BE2C (cell line): ENCODE measurements around the gene NDUFS5.
"Not testable (repeated sequence)": the region's sequence is repeated elsewhere in the genome, so short reads cannot be mapped to it uniquely, and the experiment has no call there.

ENCODE experiments used
- DNase-seq: peaks from one replicate; pipeline ENCODE4 v3.0.0-alpha.2; 2020
- H3K27me3 ChIP-seq: fragments of 250-450 bp; sonication (Bioruptor Pico); 2 replicates; pipeline ENCODE4 v1.5.1; 2020; ENCODE audit warnings: mild to moderate bottlenecking
- H3K36me3 ChIP-seq: fragments of 250-450 bp; sonication (Bioruptor Pico); 2 replicates; pipeline ENCODE4 v1.5.1; 2020; ENCODE audit warnings: mild to moderate bottlenecking
- H3K4me1 ChIP-seq: fragments of 250-450 bp; sonication (Bioruptor Pico); 2 replicates; pipeline ENCODE4 v1.5.1; 2020
- H3K4me3 ChIP-seq: 2 replicates; pipeline ENCODE4 v1.5.1; 2011; ENCODE audit warnings: low read depth, low read length
- H3K9me3 ChIP-seq: fragments of 250-450 bp; sonication (Bioruptor Pico); 2 replicates; pipeline ENCODE4 v1.5.1; 2020
- CTCF ChIP-seq: IDR thresholded peaks from 2 replicates; pipeline ENCODE4 v1.5.1; 2012; ENCODE audit warnings: mild to moderate bottlenecking, low read depth, low read length

The NDUFS5 gene

GRCh38 chr1:39016604-39017171 lies 9.5 kb upstream of the NDUFS5 start:
- no peak for DNase-seq
- no peak for TF ChIP-seq CTCF

GRCh38 chr1:39017266-39017665 lies 8.9 kb upstream of the NDUFS5 start:
- TF ChIP-seq CTCF = no peak
- no peak overlapping the region for H3K4me3 ChIP-seq
- no peaks in the 10 kb centered on the region for H3K27me3 ChIP-seq
- no peaks in the 10 kb centered on the region for H3K4me1 ChIP-seq
- no peaks in the 10 kb centered on the region for H3K36me3 ChIP-seq
- H3K9me3 ChIP-seq = no peaks in the 10 kb centered on the region
- DNase-seq = no peak

More at GRCh38 chr1:39016604-39017171, 9.5 kb upstream of the NDUFS5 start:
- H3K36me3 ChIP-seq = no peaks in the 10 kb centered on the region
- no peak overlapping the region for H3K4me3 ChIP-seq
- H3K27me3 ChIP-seq = no peaks in the 10 kb centered on the region
- H3K4me1 ChIP-seq = no peaks in the 10 kb centered on the region
- no peaks in the 10 kb centered on the region for H3K9me3 ChIP-seq

- DNase-seq, H3K4me3 ChIP-seq, H3K9me3 ChIP-seq: not testable (repeated sequence)
Observed at GRCh38 chr1:39020494-39020893, 5.7 kb upstream of the NDUFS5 start.

GRCh38 chr1:39021426-39021825 lies 4.7 kb upstream of the NDUFS5 start:
- no peak overlapping the region for H3K4me3 ChIP-seq
- no peak for TF ChIP-seq CTCF

More at GRCh38 chr1:39020494-39020893, 5.7 kb upstream of the NDUFS5 start:
- not testable (repeated sequence) for H3K4me1 ChIP-seq, H3K36me3 ChIP-seq, H3K27me3 ChIP-seq

GRCh38 chr1:39023140-39023539 lies 3.0 kb upstream of the NDUFS5 start:
- Histone ChIP-seq H3K27me3 (no peaks in the 10 kb centered on the region), H3K4me1 (no peaks in the 10 kb centered on the region), H3K36me3 (no peaks in the 10 kb centered on the region), H3K9me3 (no peaks in the 10 kb centered on the region), H3K4me3 (no peak overlapping the region)
- DNase-seq = no peak
- no peak for TF ChIP-seq CTCF

More at GRCh38 chr1:39021426-39021825, 4.7 kb upstream of the NDUFS5 start:
- DNase-seq = no peak
- Histone ChIP-seq H3K36me3 (no peaks in the 10 kb centered on the region), H3K4me1 (no peaks in the 10 kb centered on the region), H3K9me3 (no peaks in the 10 kb centered on the region), H3K27me3 (no peaks in the 10 kb centered on the region)

GRCh38 chr1:39026866-39027507 lies 837 bp downstream of the NDUFS5 start:
- Histone ChIP-seq H3K27me3 (no peaks in the 10 kb centered on the region), H3K9me3 (no peaks in the 10 kb centered on the region), H3K4me3 (peak overlapping the region; percentile 96), H3K4me1 (no peaks in the 10 kb centered on the region), H3K36me3 (peaks cover 17% of the 10 kb centered on the region)
- no peak for DNase-seq
- no peak for TF ChIP-seq CTCF
